NK-92 (cell line): Measurements from ENCODE around the gene ZNF335.

Experiments
- DNase-seq: peaks from one replicate; lab custom pipeline; 2025; ENCODE audit not compliant: unreplicated experiment; lab: John Stamatoyannopoulos, UW

The ZNF335 gene

GRCh38 chr20:45971675-45972499 is at the start of gene ZNF335:
Gene ZNF335, minus strand, starts transcription at chr20:45972203. Its CDS starts 793 bp downstream, at chr20:45971410.
- peak; percentile 54 for DNase-seq

GRCh38 chr20:46020555-46020954 is 48.6 kb upstream of the ZNF335 start:
- DNase-seq = no peak

GRCh38 chr20:46018611-46019010 is 46.6 kb upstream of the ZNF335 start:
- no peak for DNase-seq

- DNase-seq = no peak
Observed at GRCh38 chr20:46018112-46018511, 46.1 kb upstream of the ZNF335 start.

- no peak for DNase-seq
Observed at GRCh38 chr20:46017272-46017671, 45.3 kb upstream of the ZNF335 start.

- no peak for DNase-seq
Observed at GRCh38 chr20:46014517-46015396, 42.8 kb upstream of the ZNF335 start.

- DNase-seq = no peak
Observed at GRCh38 chr20:46013829-46014516, 42.0 kb upstream of the ZNF335 start.

- DNase-seq = no peak
Observed at GRCh38 chr20:46013322-46013828, 41.4 kb upstream of the ZNF335 start.

- no peak for DNase-seq
Observed at GRCh38 chr20:46012921-46013320, 40.9 kb upstream of the ZNF335 start.

- no peak for DNase-seq
Observed at GRCh38 chr20:46011631-46012482, 39.9 kb upstream of the ZNF335 start.

GRCh38 chr20:46010491-46011391 is 38.7 kb upstream of the ZNF335 start:
- no peak for DNase-seq

GRCh38 chr20:46009816-46010215 is 37.8 kb upstream of the ZNF335 start:
- DNase-seq = no peak

- DNase-seq = no peak
Observed at GRCh38 chr20:46007671-46008070, 35.7 kb upstream of the ZNF335 start.

GRCh38 chr20:46006964-46007363 is 35.0 kb upstream of the ZNF335 start:
- DNase-seq = no peak

- DNase-seq = no peak
Observed at GRCh38 chr20:46006022-46006705, 34.2 kb upstream of the ZNF335 start.

GRCh38 chr20:46004889-46005473 is 33.0 kb upstream of the ZNF335 start:
- no peak for DNase-seq

GRCh38 chr20:46004187-46004586 is 32.2 kb upstream of the ZNF335 start:
- DNase-seq = no peak

- DNase-seq = no peak
Observed at GRCh38 chr20:46002008-46002407, 30.0 kb upstream of the ZNF335 start.
